GM12875 (cell line): ENCODE data around the gene CCDC175.

Experiments used
- H3K4me3 ChIP-seq: one replicate; pipeline ENCODE4 v1.5.1; 2011; ENCODE audit warnings: low read depth, low read length, control low read depth
- CTCF ChIP-seq: IDR thresholded peaks from 2 replicates; pipeline ENCODE4 v1.5.1; 2011; ENCODE audit warnings: low read depth, mild to moderate bottlenecking, control low read depth, inconsistent platforms, low read length, moderate library complexity, borderline replicate concordance; ENCODE audit not compliant: insufficient read depth

The CCDC175 gene

GRCh38 chr14:59478540-59478939 lies 98.1 kb downstream of the CCDC175 start:
- no peak for TF ChIP-seq CTCF
- H3K4me3 ChIP-seq = no peak overlapping the region

GRCh38 chr14:59475709-59476108 lies 100.9 kb downstream of the CCDC175 start:
- no peak for TF ChIP-seq CTCF
- no peak overlapping the region for H3K4me3 ChIP-seq

GRCh38 chr14:59474172-59474571 lies 102.4 kb downstream of the CCDC175 start:
- TF ChIP-seq CTCF = no peak
- no peak overlapping the region for H3K4me3 ChIP-seq

DNA sequence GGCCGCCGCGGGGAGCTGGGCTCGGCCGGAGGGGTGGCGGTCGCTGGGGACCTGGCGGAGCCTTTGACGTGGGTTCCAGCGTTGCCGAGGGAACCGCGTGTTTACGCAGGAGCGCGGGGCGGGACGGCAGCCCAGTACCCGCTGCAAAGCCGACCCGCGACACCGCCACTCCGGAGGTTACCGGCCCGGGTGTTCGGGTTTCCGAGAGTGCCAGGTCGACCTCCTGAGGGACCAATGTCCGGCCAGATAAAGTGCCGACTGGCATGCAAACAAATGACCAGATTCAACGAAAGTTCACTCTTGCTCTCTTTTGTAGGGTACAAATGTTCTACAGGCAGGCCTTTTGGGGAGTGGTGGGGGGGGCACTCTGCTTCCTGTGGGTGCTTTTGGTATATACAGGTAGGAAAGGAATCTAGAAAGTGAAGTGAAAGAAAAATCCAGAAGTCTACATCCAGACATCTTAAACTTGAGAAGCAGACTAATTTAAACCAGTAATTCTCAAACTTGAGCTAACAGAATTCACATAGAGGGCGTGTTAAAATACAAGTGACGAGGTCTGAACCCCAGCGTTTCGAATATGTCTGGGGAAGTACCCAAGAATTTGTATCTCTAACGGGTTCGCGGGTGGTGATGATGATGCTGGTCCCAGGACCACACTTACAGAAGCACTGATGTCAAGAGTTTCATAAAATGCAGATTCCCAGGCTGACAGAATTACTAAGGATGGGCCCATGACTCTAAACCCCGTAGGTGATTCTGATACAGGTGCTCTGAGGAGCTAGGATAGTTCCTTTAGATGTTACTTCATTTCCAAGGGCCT lies 111.1 kb downstream of the CCDC175 start, which contains the start of gene GPR135:
Gene GPR135, minus strand, starts transcription at position 65 of the 820 bp plus-strand sequence. CDS start 154 bp downstream, outside the sequence.
- TF ChIP-seq CTCF = no peak
- H3K4me3 ChIP-seq = peak within 1 kb of the TSS; percentile 62

GRCh38 chr14:59464486-59465315 lies 111.9 kb downstream of the CCDC175 start:
- H3K4me3 ChIP-seq = peak overlapping the region; percentile 62
- no peak for TF ChIP-seq CTCF

DNA sequence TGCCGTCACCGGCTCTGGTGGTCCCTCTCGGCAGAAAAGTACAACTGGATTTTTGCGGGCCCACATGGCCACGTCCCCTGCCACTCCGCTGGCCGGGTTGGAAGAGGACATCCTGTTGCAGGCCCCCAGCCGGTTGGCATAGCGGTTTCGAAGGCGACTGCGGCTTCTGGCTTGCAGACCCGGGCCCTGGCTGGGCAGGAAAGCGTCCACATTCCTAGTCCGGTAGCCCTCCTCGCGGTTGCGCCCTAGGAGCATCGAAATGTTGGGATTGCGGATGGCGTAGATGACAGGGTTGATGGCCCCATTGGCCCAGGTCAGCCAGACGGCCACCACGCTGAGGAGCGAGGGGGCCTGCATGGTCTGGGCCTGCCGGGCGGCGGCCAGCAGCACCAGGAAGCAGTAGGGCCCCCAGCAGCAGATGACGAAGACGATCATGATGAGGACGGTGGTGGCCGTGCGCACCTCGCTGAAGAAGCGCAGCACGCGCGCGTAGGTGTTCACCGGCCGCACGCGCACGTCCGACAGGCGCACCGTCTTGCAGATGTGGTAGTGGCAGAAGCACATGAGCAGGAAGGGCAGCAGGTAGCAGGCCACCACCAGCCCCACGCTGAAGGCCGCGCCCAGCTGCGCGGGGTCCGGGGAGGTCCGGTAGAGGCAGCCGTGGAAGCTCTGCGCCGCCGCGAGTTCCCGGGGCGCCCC lies 112.7 kb downstream of the CCDC175 start:
- peak overlapping the region; percentile 62 for H3K4me3 ChIP-seq
- no peak for TF ChIP-seq CTCF
